Loucy (cell line): Measurements from ENCODE around the gene OGFR.

Source experiments
- H2AFZ ChIP-seq: fragments of 200-600 bp; sonication (generic); 2 replicates; pipeline ENCODE4 v1.6.0; 2016; ENCODE audit warnings: antibody characterized with exemption, mild to moderate bottlenecking, low read length, moderate library complexity
- H3F3A ChIP-seq: fragments of 200-600 bp; 2 replicates; pipeline ENCODE4 v1.6.0; 2016; ENCODE audit warnings: antibody characterized with exemption, low read depth, mild to moderate bottlenecking
- H3K27me3 ChIP-seq: fragments of 200-600 bp; sonication (generic); 2 replicates; pipeline ENCODE4 v1.6.1; 2014; ENCODE audit warnings: low read length, mild to moderate bottlenecking; ENCODE audit not compliant: insufficient read depth, poor library complexity, severe bottlenecking
- H3K36me3 ChIP-seq: fragments of 200-600 bp; sonication (generic); 2 replicates; pipeline ENCODE4 v1.6.1; 2016; ENCODE audit warnings: low read length; ENCODE audit not compliant: insufficient read depth
- H3K4me1 ChIP-seq: fragments of 200-600 bp; sonication (generic); 2 replicates; pipeline ENCODE4 v1.5.1; 2014; ENCODE audit warnings: low read length, mild to moderate bottlenecking; ENCODE audit not compliant: insufficient read depth, poor library complexity, severe bottlenecking
- H3K4me2 ChIP-seq: fragments of 200-600 bp; sonication (generic); 2 replicates; pipeline ENCODE4 v1.6.0; 2014; ENCODE audit warnings: antibody characterized with exemption, low read length, low read depth, mild to moderate bottlenecking; ENCODE audit not compliant: poor library complexity, severe bottlenecking
- H3K4me3 ChIP-seq: fragments of 200-600 bp; sonication (generic); 2 replicates; pipeline ENCODE4 v1.5.1; 2014; ENCODE audit warnings: low read length, mild to moderate bottlenecking, mixed read lengths; ENCODE audit not compliant: poor library complexity, severe bottlenecking
- H3K79me2 ChIP-seq: fragments of 200-600 bp; sonication (generic); 2 replicates; pipeline ENCODE4 v1.6.1; 2014; ENCODE audit warnings: low read length; ENCODE audit not compliant: insufficient read depth
- H3K9ac ChIP-seq: fragments of 200-600 bp; sonication (generic); 2 replicates; pipeline ENCODE4 v1.6.0; 2014; ENCODE audit warnings: mild to moderate bottlenecking, low read depth, low read length, moderate library complexity; ENCODE audit not compliant: poor library complexity, severe bottlenecking
- H3K9me2 ChIP-seq: fragments of 200-600 bp; sonication (generic); replicated peaks from 2 replicates; pipeline ENCODE4 v1.6.1; 2016; ENCODE audit warnings: low read depth, low read length, mixed read lengths
- H3K9me3 ChIP-seq: fragments of 200-600 bp; sonication (generic); 2 replicates; pipeline ENCODE4 v1.6.1; 2014; ENCODE audit warnings: mild to moderate bottlenecking, antibody characterized with exemption, low read length, low read depth; ENCODE audit not compliant: insufficient read depth
- H4K20me1 ChIP-seq: fragments of 200-600 bp; sonication (generic); 2 replicates; pipeline ENCODE4 v1.6.0; 2014; ENCODE audit warnings: antibody characterized with exemption, low read length, mild to moderate bottlenecking; ENCODE audit not compliant: insufficient read depth, poor library complexity, severe bottlenecking
- CTCF ChIP-seq: fragments of 200-600 bp; sonication (generic); conservative IDR thresholded peaks from 2 replicates; pipeline ENCODE4 v1.5.1; 2014; ENCODE audit warnings: mild to moderate bottlenecking, antibody characterized with exemption, low read length
- EZH2phosphoT487 ChIP-seq: fragments of 200-600 bp; IDR thresholded peaks from 2 replicates; pipeline ENCODE4 v1.6.1; 2018; ENCODE audit warnings: antibody characterized with exemption, mild to moderate bottlenecking, moderate library complexity, borderline replicate concordance

Gene OGFR

GRCh38 chr20:62772990-62773844 lies 31.4 kb upstream of the OGFR start:
- no peak overlapping the region for H3K9ac ChIP-seq
- no peak overlapping the region for H3K4me2 ChIP-seq
- H3K4me3 ChIP-seq, result no peak overlapping the region
- 0 out of 2 replicates have a peak, but pooled peaks cover 4% of the 10 kb centered on the region for H3K79me2 ChIP-seq
- no peaks in the 10 kb centered on the region for H3K27me3 ChIP-seq
- no peak for TF ChIP-seq EZH2phosphoT487
- TF ChIP-seq CTCF, result no peak
- no peak overlapping the region for H2AFZ ChIP-seq
- no peaks in the 10 kb centered on the region for H3K36me3 ChIP-seq
- no peaks in the 10 kb centered on the region for H3F3A ChIP-seq
- H3K4me1 ChIP-seq, result peaks cover 37% of the 10 kb centered on the region
- no peaks in the 10 kb centered on the region for H3K9me3 ChIP-seq
- H4K20me1 ChIP-seq, result no peaks in the 10 kb centered on the region
- no peaks in the 10 kb centered on the region for H3K9me2 ChIP-seq

GRCh38 chr20:62773845-62774714 lies 30.6 kb upstream of the OGFR start:
- H3K4me3 ChIP-seq, result no peak overlapping the region
- no peaks in the 10 kb centered on the region for H4K20me1 ChIP-seq
- no peaks in the 10 kb centered on the region for H3K27me3 ChIP-seq
- peak overlapping the region; percentile 76 for H3K9ac ChIP-seq
- H3K79me2 ChIP-seq, result 0 out of 2 replicates have a peak, but pooled peaks cover 4% of the 10 kb centered on the region
- H3K9me2 ChIP-seq, result no peaks in the 10 kb centered on the region
- H3K4me1 ChIP-seq, result peaks cover 37% of the 10 kb centered on the region
- no peak for TF ChIP-seq CTCF
- TF ChIP-seq EZH2phosphoT487, result no peak
- no peaks in the 10 kb centered on the region for H3K9me3 ChIP-seq
- no peaks in the 10 kb centered on the region for H3K36me3 ChIP-seq
- H2AFZ ChIP-seq, result no peak overlapping the region
- H3K4me2 ChIP-seq, result peak overlapping the region; percentile 30
- no peaks in the 10 kb centered on the region for H3F3A ChIP-seq

- peaks cover 37% of the 10 kb centered on the region for H3K4me1 ChIP-seq
- no peaks in the 10 kb centered on the region for H4K20me1 ChIP-seq
- no peaks in the 10 kb centered on the region for H3K36me3 ChIP-seq
- no peaks in the 10 kb centered on the region for H3K9me2 ChIP-seq
- no peak for TF ChIP-seq CTCF
- no peak for TF ChIP-seq EZH2phosphoT487
- no peak overlapping the region for H3K4me3 ChIP-seq
- 0 out of 2 replicates have a peak, but pooled peaks cover 4% of the 10 kb centered on the region for H3K79me2 ChIP-seq
- H3K9ac ChIP-seq, result peak overlapping the region; percentile 76
- H3K9me3 ChIP-seq, result no peaks in the 10 kb centered on the region
- no peaks in the 10 kb centered on the region for H3F3A ChIP-seq
- H3K27me3 ChIP-seq, result no peaks in the 10 kb centered on the region
- no peak overlapping the region for H2AFZ ChIP-seq
- peak overlapping the region; percentile 30 for H3K4me2 ChIP-seq
Observed at GRCh38 chr20:62774762-62775161, 29.9 kb upstream of the OGFR start.
